HuH-7 (cell line): ENCODE results near the gene SLC1A5.
"Not testable (repeated sequence)": the region's sequence is repeated elsewhere in the genome, so short reads cannot be mapped to it uniquely, and the experiment has no call there.

Experiments
- DNase-seq: peaks from one replicate; pipeline ENCODE4 v3.0.0; 2011; ENCODE audit warnings: low spot score

The SLC1A5 gene

DNA sequence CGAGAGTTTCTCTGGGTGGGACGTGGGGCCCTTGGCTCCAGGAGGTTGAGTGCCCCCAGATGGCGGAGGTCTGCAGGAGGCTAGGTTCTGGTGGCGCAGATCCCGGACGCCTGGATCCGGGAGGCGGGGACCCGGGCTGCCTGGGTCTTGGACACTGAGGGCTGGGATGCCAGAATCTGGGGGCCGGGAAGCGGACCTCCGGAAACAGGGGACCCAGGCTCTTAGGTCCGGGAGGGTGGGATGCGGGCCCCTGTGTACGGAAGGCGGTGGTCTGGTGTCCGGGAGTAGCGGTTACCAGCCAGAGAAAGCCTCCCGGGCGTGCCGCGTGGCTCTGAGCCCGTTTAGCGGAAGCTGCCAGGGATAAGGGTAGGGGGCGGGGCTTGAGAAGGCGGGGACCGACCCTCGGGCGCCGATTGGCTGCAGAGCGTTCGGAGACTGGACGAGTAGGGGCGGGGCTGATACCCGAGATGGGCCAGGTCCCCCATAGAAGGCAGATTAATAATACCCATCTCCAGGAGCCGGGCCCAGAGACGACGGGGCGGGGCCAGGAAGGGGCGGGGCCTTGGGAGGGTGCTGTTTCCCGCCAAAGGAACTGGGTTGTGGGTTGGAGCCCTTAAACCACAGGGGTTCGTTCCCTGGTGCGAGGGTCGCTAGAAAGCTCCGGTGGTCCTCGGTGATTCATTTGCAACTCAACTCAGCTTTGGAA is at the start of gene SLC1A5:
TSS of gene SLC1A5 (minus strand) at position 333 of the 706 bp plus-strand sequence. CDS start 629 bp downstream, outside the sequence.
- peak; percentile 96 for DNase-seq

DNA sequence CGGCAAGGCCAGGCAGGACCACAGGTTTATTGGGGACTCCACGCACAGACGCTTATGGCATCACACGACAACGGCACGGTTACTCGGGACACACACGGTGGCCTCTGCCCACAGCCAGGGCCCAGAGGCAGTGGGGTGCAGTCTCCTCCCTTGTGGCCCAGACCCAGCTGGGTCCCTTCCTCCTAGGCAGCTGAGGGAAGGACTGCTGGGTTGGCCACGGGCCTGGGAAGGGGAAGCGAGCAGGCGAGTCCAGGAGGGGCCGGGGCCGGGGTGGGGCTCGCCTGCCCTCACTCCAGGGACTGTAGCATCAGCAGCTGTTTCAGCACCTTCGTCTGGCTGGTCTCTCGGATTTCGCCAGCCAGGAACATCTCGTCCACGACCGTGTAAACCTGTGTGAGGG is 49.8 kb upstream of the SLC1A5 start:
- DNase-seq: no peak

DNA sequence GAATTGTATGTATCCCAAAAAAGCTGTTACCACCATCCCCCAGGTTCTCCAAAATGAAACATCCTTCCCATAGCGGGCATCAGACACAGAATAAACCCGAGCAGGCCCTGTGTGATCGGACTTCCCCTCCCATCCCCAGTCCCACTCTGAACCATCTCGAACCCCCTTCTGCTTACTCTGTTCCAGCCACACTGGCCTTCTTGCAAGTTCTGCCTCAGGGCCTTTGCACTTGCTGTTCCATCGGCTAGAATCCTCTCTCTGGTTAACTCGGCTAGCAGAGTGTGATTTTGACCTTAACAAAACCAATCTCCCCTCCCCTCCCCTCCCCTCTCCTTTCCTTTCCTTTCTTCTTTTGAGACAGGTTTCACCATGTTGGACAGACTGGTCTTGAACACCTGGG is 46.6 kb upstream of the SLC1A5 start:
- DNase-seq: no peak

DNA sequence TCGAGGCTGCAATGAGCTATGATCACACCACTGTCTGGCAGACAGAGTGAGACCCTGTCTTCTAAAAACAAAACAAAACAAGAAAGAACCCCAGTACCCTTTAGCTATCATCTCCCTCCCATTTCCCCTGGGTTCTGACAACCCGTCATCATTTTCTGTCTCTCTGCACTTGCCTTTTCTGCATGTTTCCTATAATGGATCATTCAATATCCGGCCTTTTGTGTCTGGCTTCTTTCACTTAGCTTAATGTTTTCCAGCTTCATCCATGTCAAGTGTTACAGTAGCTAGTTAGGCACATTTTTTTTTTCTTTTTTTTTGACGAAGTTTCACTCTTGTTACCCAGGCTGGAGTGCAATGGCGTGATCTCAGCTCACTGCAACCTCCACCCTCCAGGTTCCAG is 45.7 kb upstream of the SLC1A5 start:
- DNase-seq: no peak

DNA sequence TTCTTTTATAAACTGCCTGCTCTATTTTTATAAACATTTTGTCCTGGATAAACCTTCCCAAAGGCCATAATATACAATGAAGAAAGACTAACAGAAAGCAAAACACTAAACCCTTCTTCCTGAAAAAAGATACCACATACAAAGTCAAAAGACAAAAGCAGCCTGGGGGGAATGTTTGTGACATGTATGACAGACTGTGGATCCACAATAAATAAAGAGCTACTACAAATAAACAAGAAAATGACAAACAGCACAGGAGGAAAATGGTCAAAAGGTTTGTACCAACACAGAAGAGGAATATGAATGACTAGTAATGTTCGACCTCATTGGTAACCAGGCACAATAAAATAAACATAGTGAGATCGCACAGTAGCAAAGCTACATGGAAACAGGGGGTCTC is 42.5 kb upstream of the SLC1A5 start:
- DNase-seq: no peak

DNA sequence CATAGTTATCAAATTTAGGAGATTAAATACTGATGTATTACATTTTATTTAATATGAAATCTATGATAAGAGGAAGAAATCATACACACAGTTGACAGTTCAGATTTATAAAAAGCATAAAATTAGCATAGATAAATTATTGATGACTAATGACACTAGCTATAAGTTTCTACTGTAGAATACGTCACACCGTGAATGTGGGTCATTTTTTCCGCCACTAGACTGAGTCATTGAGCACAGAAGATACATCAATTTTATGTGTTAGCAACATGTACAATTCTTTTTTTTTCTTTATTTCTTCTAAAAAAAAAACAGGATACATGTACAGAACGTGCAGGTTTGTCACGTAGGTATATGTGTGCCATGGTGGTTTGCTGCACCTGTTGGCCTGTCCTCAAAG is 40.1 kb upstream of the SLC1A5 start:
- no peak for DNase-seq

GRCh38 chr19:46825731-46826055 is 37.3 kb upstream of the SLC1A5 start:
- DNase-seq: no peak

DNA sequence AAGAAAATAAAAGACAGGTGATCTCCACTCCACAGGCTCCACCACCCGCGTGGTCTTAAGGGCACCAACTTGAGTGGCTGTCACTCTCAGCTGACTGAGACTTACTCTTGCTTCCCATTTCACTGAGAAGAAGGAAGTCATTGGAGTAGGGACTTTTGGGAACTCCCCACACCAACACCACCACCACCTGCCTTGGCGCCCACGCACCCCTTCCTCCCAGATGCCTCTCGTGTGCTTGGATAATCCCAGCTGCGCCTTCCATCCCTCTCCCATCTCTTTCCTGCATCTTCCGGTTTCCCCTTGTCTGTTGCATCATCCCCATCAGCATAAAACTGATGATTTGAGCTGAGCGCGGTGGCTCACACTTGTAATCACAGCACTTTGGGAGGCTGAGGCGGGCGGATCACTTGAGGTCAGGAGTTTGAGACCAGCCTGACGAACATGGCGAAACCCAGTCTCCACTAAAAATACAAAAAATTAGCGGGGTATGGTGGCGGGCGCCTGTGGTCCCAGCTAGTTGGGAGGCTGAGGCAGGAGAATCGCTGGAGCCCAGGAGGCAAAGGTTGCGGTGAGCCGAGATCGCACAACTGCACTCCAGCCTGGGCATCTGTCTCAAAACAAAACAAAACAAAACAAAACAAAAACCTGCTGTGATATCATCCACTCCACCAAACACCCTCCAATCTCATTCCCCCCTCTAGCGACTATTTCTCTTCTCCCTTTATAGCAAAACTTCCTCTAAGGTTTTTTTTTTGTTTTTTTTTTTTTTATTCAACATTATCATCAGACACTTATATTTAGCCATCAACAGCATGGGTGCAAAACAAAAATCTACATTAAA is 36.7 kb upstream of the SLC1A5 start:
- no peak for DNase-seq

DNA sequence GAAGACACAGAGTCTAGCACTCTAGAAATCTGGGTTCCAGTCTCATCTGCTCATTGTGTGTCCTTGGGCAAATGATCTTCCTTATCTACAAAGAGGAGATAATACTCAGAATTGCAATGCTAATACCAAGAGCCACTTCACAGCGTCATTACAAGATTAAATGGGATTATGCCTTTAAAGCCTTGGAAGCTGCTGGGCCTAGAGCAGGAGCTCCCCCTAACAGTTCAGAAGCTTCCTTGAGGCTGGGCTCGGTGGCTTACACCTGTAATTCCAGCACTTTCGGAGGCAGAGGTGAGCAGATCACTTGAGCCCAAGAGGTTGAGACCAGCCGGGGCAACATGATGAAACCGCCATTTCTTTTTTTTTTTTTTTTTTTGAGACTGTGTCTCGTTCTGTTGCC is 34.7 kb upstream of the SLC1A5 start:
- no peak for DNase-seq

- not testable (repeated sequence) for DNase-seq
Observed at GRCh38 chr19:46822410-46822787, 34.0 kb upstream of the SLC1A5 start.

GRCh38 chr19:46821512-46822409 is 33.4 kb upstream of the SLC1A5 start:
- no peak for DNase-seq

DNA sequence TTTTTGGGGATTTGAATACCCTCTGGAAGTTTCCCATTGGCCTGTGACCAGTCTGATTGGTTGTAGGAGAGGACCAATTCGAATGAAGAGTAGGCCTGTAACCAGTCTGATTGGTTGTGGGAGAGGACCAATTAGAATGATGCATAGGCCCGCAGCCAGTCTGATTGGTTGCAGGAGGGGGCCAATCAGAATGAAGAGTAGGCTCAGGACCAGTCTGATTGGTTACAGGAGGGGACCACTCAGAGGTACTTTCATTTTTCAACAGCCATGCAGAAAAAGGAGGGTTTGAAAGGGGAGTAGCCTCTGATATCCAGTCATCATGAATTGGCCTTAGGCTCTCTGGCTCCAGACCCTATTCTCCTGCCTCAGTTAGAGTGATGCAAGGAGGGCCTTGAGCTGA is 30.4 kb upstream of the SLC1A5 start:
- DNase-seq: no peak

- DNase-seq: no peak
Observed at GRCh38 chr19:46815833-46816627, 27.6 kb upstream of the SLC1A5 start.

GRCh38 chr19:46813839-46814358 is 25.5 kb upstream of the SLC1A5 start:
- no peak for DNase-seq

GRCh38 chr19:46812977-46813838 is 24.8 kb upstream of the SLC1A5 start:
- no peak for DNase-seq

GRCh38 chr19:46809534-46810272 is 21.3 kb upstream of the SLC1A5 start:
- DNase-seq: no peak

DNA sequence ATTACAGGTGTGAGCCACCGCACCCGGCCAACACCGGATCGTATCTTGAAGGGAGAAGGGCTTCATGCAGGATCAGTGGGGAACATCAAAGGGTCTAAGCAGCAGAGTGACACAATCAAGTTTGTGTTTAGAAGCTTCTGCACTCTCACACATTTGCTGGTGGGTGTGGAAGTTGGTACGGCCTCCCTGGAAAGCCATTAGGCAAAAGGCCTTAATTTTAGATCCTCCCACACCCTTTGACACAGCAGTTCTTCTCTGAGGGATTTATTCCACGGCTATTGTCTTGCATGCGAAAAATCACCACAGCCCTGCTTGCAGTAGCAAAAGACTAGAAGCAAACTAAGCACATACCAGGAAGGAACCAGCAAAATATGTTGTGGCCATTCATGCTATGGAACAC is 18.3 kb upstream of the SLC1A5 start:
- no peak for DNase-seq

GRCh38 chr19:46804432-46804831 is 16.0 kb upstream of the SLC1A5 start:
- DNase-seq: not testable (repeated sequence)

GRCh38 chr19:46803555-46803954 is 15.2 kb upstream of the SLC1A5 start:
- no peak for DNase-seq

GRCh38 chr19:46802152-46802551 is 13.8 kb upstream of the SLC1A5 start:
- DNase-seq: no peak
